Measurements from ENCODE around the gene C19orf73. TPM values are rescaled to one million over a fixed set of nuclear protein-coding genes. Genes with fewer than 3 reads are reported as not detected.
A peak's percentile ranks its signal among the peaks of the same experiment; 100 is the strongest.

Gene C19orf73
- total RNA-seq, 6 donors from 2014 or later, result 0.89 to 7.9 (median 2.3) TPM; not detected in 1

DNA sequence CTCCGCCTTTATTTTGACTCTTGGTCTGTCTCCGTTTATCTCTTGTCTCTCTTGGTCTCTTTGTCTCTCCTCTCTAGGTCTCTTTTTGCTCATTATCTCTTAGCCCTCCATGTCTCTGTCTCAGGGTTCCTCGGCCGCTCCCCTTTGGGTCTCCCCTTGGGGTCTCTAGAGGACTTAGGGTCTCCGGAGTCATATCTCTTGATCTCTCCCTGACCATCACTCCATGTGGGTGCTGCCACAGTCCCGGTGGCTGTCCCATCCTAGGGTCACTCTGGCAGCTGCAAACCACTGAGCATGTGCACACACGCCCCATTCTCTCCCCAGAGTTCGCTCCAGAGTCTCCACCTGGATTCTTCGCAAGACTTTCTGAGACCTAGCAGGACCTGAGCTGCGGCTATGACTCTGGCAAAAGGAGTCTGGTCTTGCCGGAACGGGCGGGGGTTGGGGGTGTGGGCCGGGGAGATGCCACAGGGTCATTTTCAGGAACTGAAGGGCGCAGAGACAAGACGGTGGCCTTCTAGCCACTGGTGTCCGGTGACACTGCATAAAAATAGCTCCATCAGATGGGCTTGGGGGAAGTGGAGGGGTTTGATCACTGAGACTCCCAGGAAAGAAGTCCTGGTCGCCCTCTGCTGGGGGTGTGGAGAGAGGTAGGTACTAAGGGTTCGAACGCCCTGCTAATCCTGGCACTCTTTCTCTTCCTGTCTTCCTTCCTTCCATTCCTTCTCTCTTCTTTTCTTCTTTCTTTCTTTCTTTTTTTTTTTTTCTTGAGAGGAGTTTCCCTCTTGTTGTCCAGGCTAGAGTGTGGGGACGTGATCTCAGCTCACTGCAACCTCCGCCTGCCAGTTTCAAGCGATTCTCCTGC lies 45.2 kb downstream of the C19orf73 start:
- Histone ChIP-seq H3K4me3 (no peak overlapping the region), H3K4me1 (peaks cover 0 to 17% (median 3%) of the 10 kb centered on the region in 4 donors), H3K9me3 (no peaks in the 10 kb centered on the region), H3K36me3 (no peaks in the 10 kb centered on the region), H3K27me3 (peaks cover 0 to 33% (median 15%) of the 10 kb centered on the region in 4 donors), H3K27ac (no peak overlapping the region)
- DNase-seq (no peak), ATAC-seq (ENCODE audit: low FRiP score in 2 of 2) (no peak)
- WGBS, 2 donors, result 63 to 64% methylated on average over 23 of the region's 23 CpGs
- TF ChIP-seq EP300 (IDR thresholded peaks at IDR 0.05), result no peak
- TF ChIP-seq POLR2AphosphoS5 (IDR thresholded peaks at IDR 0.05), result no peak

DNA sequence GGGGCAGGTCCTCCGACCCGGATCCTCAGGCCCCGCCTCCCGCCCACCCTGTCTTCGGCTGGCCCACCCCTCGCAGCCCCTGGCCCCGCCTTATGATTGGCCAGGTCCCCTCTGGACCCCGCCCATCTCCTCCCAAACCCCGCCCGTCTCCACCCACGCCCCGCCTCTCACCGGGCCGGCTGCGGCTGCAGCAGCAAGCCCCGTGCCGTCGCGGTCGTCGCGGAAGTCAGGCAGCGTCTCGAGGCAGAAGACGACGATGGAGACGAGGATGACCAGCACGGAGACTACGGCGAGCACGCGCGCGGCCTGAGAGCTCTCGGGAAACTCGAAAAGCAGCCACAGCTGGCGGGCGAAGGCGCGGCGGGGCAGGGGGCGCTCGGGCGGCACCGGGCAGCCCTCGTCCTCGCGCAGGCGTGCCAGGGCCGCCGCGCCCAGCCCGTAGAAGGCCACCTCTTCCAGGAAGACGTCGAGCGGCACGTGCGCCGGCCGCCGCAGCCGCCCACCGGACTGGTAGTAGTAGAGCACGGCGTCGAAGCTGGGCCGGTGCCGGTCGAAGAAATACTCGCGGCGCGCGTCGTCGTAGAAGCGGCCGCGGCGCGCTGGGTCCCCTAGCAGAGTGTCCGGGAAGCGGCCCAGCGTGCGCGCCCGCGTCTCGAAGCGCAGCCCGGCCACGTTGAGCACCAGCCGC lies 46.9 kb downstream of the C19orf73 start:
- WGBS, 2 donors, result 6 to 9% methylated on average over 17 to 24 of the region's 93 CpGs
- Histone ChIP-seq H3K9me3 (no peaks in the 10 kb centered on the region), H3K27ac (no peak overlapping the region), H3K4me3 (peak overlapping the region in 3 of 4 donors; percentile 3 to 9 (median 8)), H3K27me3 (peaks cover 0 to 33% (median 15%) of the 10 kb centered on the region in 4 donors), H3K4me1 (peaks cover 0 to 17% (median 3%) of the 10 kb centered on the region in 4 donors), H3K36me3 (no peaks in the 10 kb centered on the region)
- TF ChIP-seq POLR2A (IDR thresholded peaks at IDR 0.05) (no peak), EP300 (IDR thresholded peaks at IDR 0.05) (no peak), POLR2AphosphoS5 (IDR thresholded peaks at IDR 0.05) (no peak)
- TF ChIP-seq, protein P1, sequence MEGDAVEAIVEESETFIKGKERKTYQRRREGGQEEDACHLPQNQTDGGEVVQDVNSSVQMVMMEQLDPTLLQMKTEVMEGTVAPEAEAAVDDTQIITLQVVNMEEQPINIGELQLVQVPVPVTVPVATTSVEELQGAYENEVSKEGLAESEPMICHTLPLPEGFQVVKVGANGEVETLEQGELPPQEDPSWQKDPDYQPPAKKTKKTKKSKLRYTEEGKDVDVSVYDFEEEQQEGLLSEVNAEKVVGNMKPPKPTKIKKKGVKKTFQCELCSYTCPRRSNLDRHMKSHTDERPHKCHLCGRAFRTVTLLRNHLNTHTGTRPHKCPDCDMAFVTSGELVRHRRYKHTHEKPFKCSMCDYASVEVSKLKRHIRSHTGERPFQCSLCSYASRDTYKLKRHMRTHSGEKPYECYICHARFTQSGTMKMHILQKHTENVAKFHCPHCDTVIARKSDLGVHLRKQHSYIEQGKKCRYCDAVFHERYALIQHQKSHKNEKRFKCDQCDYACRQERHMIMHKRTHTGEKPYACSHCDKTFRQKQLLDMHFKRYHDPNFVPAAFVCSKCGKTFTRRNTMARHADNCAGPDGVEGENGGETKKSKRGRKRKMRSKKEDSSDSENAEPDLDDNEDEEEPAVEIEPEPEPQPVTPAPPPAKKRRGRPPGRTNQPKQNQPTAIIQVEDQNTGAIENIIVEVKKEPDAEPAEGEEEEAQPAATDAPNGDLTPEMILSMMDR (IDR thresholded peaks at IDR 0.05), result no peak
- ATAC-seq (ENCODE audit: low FRiP score in 2 of 2) (no peak), DNase-seq (peak in 1 of 2 donors; percentile 86)

DNA sequence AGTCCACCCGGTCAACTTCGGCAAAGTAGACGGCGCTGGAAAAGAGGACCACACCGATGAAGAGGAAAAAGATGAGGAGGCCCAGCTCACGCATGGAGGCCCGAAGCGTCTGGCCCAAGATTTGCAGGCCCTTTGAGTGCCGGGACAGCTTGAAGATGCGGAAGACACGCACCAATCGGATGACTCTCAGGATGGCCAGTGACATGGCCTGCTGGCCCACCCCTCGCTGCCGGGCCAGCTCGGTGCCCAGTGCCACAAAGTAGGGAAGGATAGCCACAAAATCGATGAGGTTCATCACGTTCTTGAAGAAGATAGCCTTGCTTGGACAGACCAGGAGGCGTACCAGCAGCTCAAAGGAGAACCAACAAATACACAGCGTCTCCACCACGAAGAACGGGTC lies 48.5 kb downstream of the C19orf73 start:
- ATAC-seq (ENCODE audit: low FRiP score in 2 of 2), result no peak
- Histone ChIP-seq H3K36me3 (no peaks in the 10 kb centered on the region), H3K27ac (no peak overlapping the region), H3K4me3 (no peak overlapping the region), H3K4me1 (peaks cover 0 to 18% (median 3%) of the 10 kb centered on the region in 4 donors), H3K9me3 (no peaks in the 10 kb centered on the region), H3K27me3 (peaks cover 1 to 34% (median 18%) of the 10 kb centered on the region in 4 donors)
- 94 to 96% methylated on average over 16 to 21 of the region's 21 CpGs for WGBS, 2 donors
- no peak for DNase-seq
- TF ChIP-seq, protein P1 (IDR thresholded peaks at IDR 0.05), result no peak
- TF ChIP-seq POLR2A (IDR thresholded peaks at IDR 0.05) (no peak), EP300 (IDR thresholded peaks at IDR 0.05) (no peak), POLR2AphosphoS5 (IDR thresholded peaks at IDR 0.05) (no peak)

DNA sequence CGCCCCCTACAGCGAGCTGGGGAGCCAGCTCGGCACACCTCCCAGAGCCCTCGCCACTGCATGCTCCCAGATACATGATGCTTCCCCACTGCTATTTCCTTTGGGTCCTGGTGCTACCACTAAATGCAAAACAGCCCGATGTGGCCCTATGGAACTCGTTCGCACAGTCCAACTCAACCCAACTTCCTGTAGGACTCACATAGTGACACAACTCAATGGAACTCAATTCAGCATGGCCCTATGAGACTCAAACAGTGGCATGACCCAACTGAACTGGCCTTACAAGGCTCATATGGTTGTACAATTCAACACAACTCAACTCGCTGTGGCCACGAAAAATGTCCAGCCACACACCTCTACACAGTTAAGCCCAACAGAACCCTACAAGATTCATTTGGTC lies 49.9 kb downstream of the C19orf73 start:
- 96 to 98% methylated on average over 5 to 9 of the region's 9 CpGs for WGBS, 2 donors

More for the DNA sequence above, 49.9 kb downstream of the C19orf73 start:
- no peak for DNase-seq
- Histone ChIP-seq H3K9me3 (no peaks in the 10 kb centered on the region), H3K27me3 (peaks cover 3 to 43% (median 22%) of the 10 kb centered on the region in 4 donors), H3K27ac (no peak overlapping the region), H3K4me3 (no peak overlapping the region), H3K36me3 (no peaks in the 10 kb centered on the region), H3K4me1 (peaks cover 7 to 23% (median 11%) of the 10 kb centered on the region in 4 donors)
- TF ChIP-seq POLR2AphosphoS5 (IDR thresholded peaks at IDR 0.05) (no peak), EP300 (IDR thresholded peaks at IDR 0.05) (no peak), POLR2A (IDR thresholded peaks at IDR 0.05) (no peak)
- TF ChIP-seq, protein P1 (IDR thresholded peaks at IDR 0.05), result no peak
- no peak for ATAC-seq (ENCODE audit: low FRiP score in 2 of 2)

Small RNA genes lying within 50 kb of the gene (small RNA-seq; reads per million reads assigned to genes)
- 0 to 0.12 (median 0) reads per million in 4 donors for gene RN7SL708P

Other genes starting within 250 kb of the C19orf73 start
- 100 to 1,000 TPM in 5 of 6 donors, 10 to 100 TPM in 1; 96.2 to 194 (median 114) TPM for gene PPP1R15A, start 246.7 kb downstream of the C19orf73 start, total RNA-seq
- gene TULP2, start 220.4 kb downstream of the C19orf73 start, total RNA-seq, result 1 to 10 TPM in 1 of 6 donors, under 1 TPM in 2, not detected in 3; 0.30 to 4.9 (median 0.86) TPM
- 100 to 1,000 TPM; 278 to 463 (median 341) TPM for gene NUCB1, start 218.8 kb downstream of the C19orf73 start, total RNA-seq
- gene DHDH, start 185.4 kb downstream of the C19orf73 start, total RNA-seq, result 1 to 10 TPM; 1.9 to 6.3 (median 2.8) TPM
- 100 to 1,000 TPM in 4 of 6 donors, 10 to 100 TPM in 2; 68.1 to 143 (median 112) TPM for gene BAX, start 164.3 kb downstream of the C19orf73 start, total RNA-seq
- gene FTL, start 153.8 kb downstream of the C19orf73 start, total RNA-seq, result over 10,000 TPM in 3 of 6 donors, 1,000 to 10,000 TPM in 3; 5,928 to 23,282 (median 11,982) TPM
- 10 to 100 TPM; 26.4 to 79.6 (median 35.6) TPM for gene GYS1, start 125.8 kb downstream of the C19orf73 start, total RNA-seq
- gene RUVBL2, start 125.3 kb downstream of the C19orf73 start, total RNA-seq, result 100 to 1,000 TPM in 2 of 6 donors, 10 to 100 TPM in 4; 45.7 to 105 (median 70.6) TPM
- gene LHB, start 102.1 kb downstream of the C19orf73 start, total RNA-seq, result under 1 TPM in 1 of 6 donors, not detected in 5; 0.77 TPM
- gene CGB3, start 94.8 kb downstream of the C19orf73 start, total RNA-seq, result not detected
- not detected for gene CGB2, start 87.3 kb downstream of the C19orf73 start, total RNA-seq
- not detected for gene CGB1, start 82.2 kb downstream of the C19orf73 start, total RNA-seq
- not detected for gene CGB5, start 75.3 kb downstream of the C19orf73 start, total RNA-seq
- not detected for gene CGB8, start 70.0 kb downstream of the C19orf73 start, total RNA-seq
- gene CGB7, start 61.4 kb downstream of the C19orf73 start, total RNA-seq, result 1 to 10 TPM in 1 of 6 donors, under 1 TPM in 5; 0.22 to 5.2 (median 0.55) TPM
- gene NTF4, start 54.3 kb downstream of the C19orf73 start, total RNA-seq, result 10 to 100 TPM in 1 of 6 donors, 1 to 10 TPM in 5; 1.2 to 10.5 (median 4.9) TPM
- not detected for gene KCNA7, start 46.4 kb downstream of the C19orf73 start, total RNA-seq
- 1,000 to 10,000 TPM in 1 of 6 donors, 100 to 1,000 TPM in 5; 147 to 1,500 (median 176) TPM for gene SNRNP70, start 33.7 kb downstream of the C19orf73 start, total RNA-seq
- 10 to 100 TPM in 1 of 6 donors, 1 to 10 TPM in 5; 3.1 to 10.2 (median 7.6) TPM for gene LIN7B, start 4.8 kb downstream of the C19orf73 start, total RNA-seq
- 10 to 100 TPM in 1 of 6 donors, 1 to 10 TPM in 5; 2.4 to 11.5 (median 5.9) TPM for gene PPFIA3, start 401 bp upstream of the C19orf73 start, total RNA-seq
- gene HRC, start 36.3 kb upstream of the C19orf73 start, total RNA-seq, result 1 to 10 TPM in 3 of 6 donors, under 1 TPM in 2, not detected in 1; 0.61 to 2.1 (median 1.2) TPM
- gene TRPM4, start 38.6 kb upstream of the C19orf73 start, total RNA-seq, result 100 to 1,000 TPM in 1 of 6 donors, 10 to 100 TPM in 5; 23.9 to 120 (median 49.3) TPM
- gene SLC6A16, start 206.0 kb upstream of the C19orf73 start, total RNA-seq, result 1 to 10 TPM in 5 of 6 donors, under 1 TPM in 1; 0.44 to 4.2 (median 2.0) TPM
- 100 to 1,000 TPM in 4 of 6 donors, 10 to 100 TPM in 2; 63.5 to 156 (median 123) TPM for gene CD37, start 216.3 kb upstream of the C19orf73 start, total RNA-seq
- gene TEAD2, start 243.3 kb upstream of the C19orf73 start, total RNA-seq, result 10 to 100 TPM; 13.6 to 38.0 (median 20.5) TPM
- gene DKKL1, start 244.7 kb upstream of the C19orf73 start, total RNA-seq, result under 1 TPM in 3 of 6 donors, not detected in 3; 0.40 to 0.69 (median 0.61) TPM